Panc1 (cell line): Measurements from ENCODE around the gene CPNE4. TPM values are rescaled to one million over a fixed set of nuclear protein-coding genes. Genes with fewer than 3 reads are reported as not detected.

Experiments used
- ATAC-seq: fragments of 200-7000 bp; cut with Tn5 transposase; 2 replicates; pipeline ENCODE4 v1.9.1; 2020; ENCODE audit warnings: mild to moderate bottlenecking, moderate library complexity
- BruUV-seq: library from RNA; stranded (reverse); fragments of 400-500 nt; replicated peaks from 2 replicates; lab custom pipeline; 2021; lab: Mats Ljungman, UMichigan
- CTCF ChIA-PET: fragments of 300-600 bp; sonication (Branson Sonifier 250); formaldehyde crosslinking; loops from one replicate; lab custom pipeline; 2022; ENCODE audit warnings: antibody characterized with exemption; lab: Charles Lee
- POLR2A ChIA-PET: fragments of 300-600 bp; sonication (Branson Sonifier 250); formaldehyde crosslinking; loops from one replicate; lab custom pipeline; 2022; ENCODE audit warnings: antibody characterized with exemption; lab: Charles Lee
- DNase-seq: peaks from one replicate; pipeline ENCODE4 v3.0.0-alpha.2; 2010; ENCODE audit warnings: low read depth, low spot score
- H3K27ac ChIP-seq: 2 replicates; pipeline ENCODE4 v1.5.1; 2011; ENCODE audit warnings: mild to moderate bottlenecking, low read length, inconsistent platforms
- H3K27me3 ChIP-seq: fragments of 200-500 bp; sonication (Bioruptor generic); 2 replicates; pipeline ENCODE4 v1.6.0; 2014; ENCODE audit warnings: low read length, inconsistent platforms; ENCODE audit not compliant: control insufficient read depth, insufficient read depth
- H3K36me3 ChIP-seq: fragments of 200-500 bp; sonication (Bioruptor generic); 2 replicates; pipeline ENCODE4 v1.5.1; 2014; ENCODE audit warnings: inconsistent platforms, mild to moderate bottlenecking, low read length, moderate library complexity; ENCODE audit not compliant: control insufficient read depth, insufficient read depth
- H3K4me1 ChIP-seq: 2 replicates; pipeline ENCODE4 v1.5.1; 2011; ENCODE audit warnings: inconsistent platforms, mild to moderate bottlenecking, low read length, moderate library complexity; ENCODE audit not compliant: control insufficient read depth, insufficient read depth
- H3K4me3 ChIP-seq, 2 experiments: 2 replicates each; pipeline ENCODE4 v1.5.1; 2011 to 2012; ENCODE audit warnings: low read depth in 2 of 2, low read length in 2 of 2, mild to moderate bottlenecking in 2 of 2, inconsistent platforms in 1 of 2, moderate library complexity in 1 of 2
- H3K9me3 ChIP-seq: fragments of 200-500 bp; sonication (Bioruptor generic); 2 replicates; pipeline ENCODE4 v1.5.1; 2014; ENCODE audit warnings: low read depth, mild to moderate bottlenecking, inconsistent platforms, low read length, moderate library complexity; ENCODE audit not compliant: control insufficient read depth, insufficient read depth
- POLR2AphosphoS5 ChIP-seq: IDR thresholded peaks from 2 replicates; pipeline ENCODE4 v1.6.1; 2012; ENCODE audit warnings: mild to moderate bottlenecking, low read depth, low read length, moderate library complexity
- REST ChIP-seq, 2 experiments: IDR thresholded peaks; 2 replicates each; pipeline ENCODE4 v1.6.1; 2011 to 2012; ENCODE audit warnings: low read depth in 2 of 2, control low read depth in 1 of 2, low read length in 1 of 2, mild to moderate bottlenecking in 1 of 2, moderate library complexity in 1 of 2; ENCODE audit not compliant: insufficient read depth in 1 of 2
- SIN3A ChIP-seq: IDR thresholded peaks from 2 replicates; pipeline ENCODE4 v1.6.1; 2012; ENCODE audit warnings: low read depth, mild to moderate bottlenecking, low read length, moderate library complexity, borderline replicate concordance; ENCODE audit not compliant: insufficient read depth
- TCF7L2 ChIP-seq: IDR thresholded peaks from 2 replicates; pipeline ENCODE4 v1.6.1; 2011; ENCODE audit warnings: mild to moderate bottlenecking, low read depth, low read length, inconsistent platforms
- in situ Hi-C: cut with HindIII; loops from 2 replicates; pipeline ENCODE4 v1.10.0; 2016; ENCODE audit warnings: low sequenced_read_pairs, low pct_unique_long_range_greater_than_20kb
- intact Hi-C: fragments of 100-400 bp; cut with micrococcal nuclease; formaldehyde crosslinking; loops from one replicate; pipeline ENCODE4 v1.10.0; 2022; ENCODE audit not compliant: unreplicated experiment
- total RNA-seq: library from RNA; stranded (reverse); gene quantifications from one replicate; pipeline ENCODE4 v1.2.1, GENCODE V29; 2021; ENCODE audit not compliant: unreplicated experiment
- TF ChIP-seq, protein P1 (sequence below): fragments of 450-650 bp; IDR thresholded peaks from 2 replicates; pipeline ENCODE4 v1.5.1; 2017; ENCODE audit warnings: mild to moderate bottlenecking

Gene CPNE4
- total RNA-seq, 1 experiment from 2014 or later, result not detected

DNA sequence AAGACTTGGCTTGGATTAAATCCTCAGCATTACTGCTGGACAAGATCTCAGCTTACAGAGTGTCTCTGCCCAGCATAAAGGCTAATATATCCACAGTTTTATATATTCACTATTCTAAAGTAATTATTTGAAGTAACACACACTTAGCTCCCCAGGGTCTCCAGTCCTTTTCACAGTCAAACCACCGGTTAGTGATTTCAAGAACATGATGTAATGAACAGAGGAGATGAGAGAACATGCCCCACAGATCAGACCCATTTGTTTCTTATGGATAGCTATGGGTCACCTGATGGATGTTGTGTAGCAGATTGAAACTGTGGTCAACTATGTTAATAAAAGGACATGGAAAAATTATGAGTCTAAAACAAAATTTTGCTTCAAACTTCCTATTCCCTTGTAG is 487.2 kb downstream of the CPNE4 start:
- Histone ChIP-seq H3K4me3 (no peak overlapping the region), H3K9me3 (no peaks in the 10 kb centered on the region), H3K4me1 (no peaks in the 10 kb centered on the region), H3K27me3 (peaks cover 6% of the 10 kb centered on the region; the same call in 1 of the 2 replicates), H3K36me3 (no peaks in the 10 kb centered on the region), H3K27ac (no peak overlapping the region)
- POLR2A ChIA-PET, result no interaction called here
- intact Hi-C loops, result no loop called here
- BruUV-seq, result no TSS peak
- TF ChIP-seq TCF7L2, result no peak
- no peak for TF ChIP-seq SIN3A
- TF ChIP-seq POLR2AphosphoS5, result no peak
- DNase-seq, result no peak
- no peak for ATAC-seq
- in situ Hi-C loops, result no loop called here
- CTCF ChIA-PET, result no interaction called here

DNA sequence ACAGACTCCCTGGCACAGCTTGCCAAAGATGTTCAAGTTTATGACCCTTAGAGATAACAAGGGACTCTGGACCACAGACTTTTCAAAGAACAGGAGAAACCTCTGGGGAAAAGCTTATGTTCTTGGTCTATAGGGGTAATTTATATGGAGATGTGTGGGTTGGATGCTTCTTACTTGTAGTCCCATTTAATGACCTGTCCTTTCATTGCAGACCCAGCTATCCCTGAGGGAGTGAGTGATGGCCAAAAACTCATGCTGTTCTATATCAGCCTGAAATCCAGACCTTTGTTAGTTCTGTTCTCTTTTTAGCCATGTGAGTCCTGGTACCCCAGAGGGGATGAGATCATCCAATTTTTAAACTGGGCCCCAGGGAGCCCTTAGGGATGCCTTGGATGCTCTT is 488.4 kb downstream of the CPNE4 start:
- POLR2A ChIA-PET, result no interaction called here
- Histone ChIP-seq H3K27me3 (peaks cover 6% of the 10 kb centered on the region; the same call in 1 of the 2 replicates), H3K4me1 (no peaks in the 10 kb centered on the region), H3K9me3 (no peaks in the 10 kb centered on the region), H3K27ac (no peak overlapping the region), H3K36me3 (no peaks in the 10 kb centered on the region), H3K4me3 (no peak overlapping the region)
- no TSS peak for BruUV-seq
- TF ChIP-seq REST (IDR thresholded peaks at IDR 0.05; ENCODE audit: insufficient read depth in 1 of 2, low read depth in 2 of 2, low read length in 1 of 2) (no peak), SIN3A (no peak), TCF7L2 (no peak), POLR2AphosphoS5 (no peak)
- TF ChIP-seq, protein P1, sequence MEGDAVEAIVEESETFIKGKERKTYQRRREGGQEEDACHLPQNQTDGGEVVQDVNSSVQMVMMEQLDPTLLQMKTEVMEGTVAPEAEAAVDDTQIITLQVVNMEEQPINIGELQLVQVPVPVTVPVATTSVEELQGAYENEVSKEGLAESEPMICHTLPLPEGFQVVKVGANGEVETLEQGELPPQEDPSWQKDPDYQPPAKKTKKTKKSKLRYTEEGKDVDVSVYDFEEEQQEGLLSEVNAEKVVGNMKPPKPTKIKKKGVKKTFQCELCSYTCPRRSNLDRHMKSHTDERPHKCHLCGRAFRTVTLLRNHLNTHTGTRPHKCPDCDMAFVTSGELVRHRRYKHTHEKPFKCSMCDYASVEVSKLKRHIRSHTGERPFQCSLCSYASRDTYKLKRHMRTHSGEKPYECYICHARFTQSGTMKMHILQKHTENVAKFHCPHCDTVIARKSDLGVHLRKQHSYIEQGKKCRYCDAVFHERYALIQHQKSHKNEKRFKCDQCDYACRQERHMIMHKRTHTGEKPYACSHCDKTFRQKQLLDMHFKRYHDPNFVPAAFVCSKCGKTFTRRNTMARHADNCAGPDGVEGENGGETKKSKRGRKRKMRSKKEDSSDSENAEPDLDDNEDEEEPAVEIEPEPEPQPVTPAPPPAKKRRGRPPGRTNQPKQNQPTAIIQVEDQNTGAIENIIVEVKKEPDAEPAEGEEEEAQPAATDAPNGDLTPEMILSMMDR, result no peak
- DNase-seq, result no peak
- intact Hi-C loops, result no loop called here
- no peak for ATAC-seq
- in situ Hi-C loops, result no loop called here
- CTCF ChIA-PET, result no interaction called here

- no peak for ATAC-seq
- no peak overlapping the region for H3K27ac ChIP-seq
- intact Hi-C loops (no loop called here), in situ Hi-C loops (no loop called here)
- H3K4me3 ChIP-seq, result no peak overlapping the region
- DNase-seq, result no peak
- no peaks in the 10 kb centered on the region for H3K36me3 ChIP-seq
- H3K4me1 ChIP-seq, result no peaks in the 10 kb centered on the region
- H3K9me3 ChIP-seq, result no peaks in the 10 kb centered on the region
- ChIA-PET POLR2A (no interaction called here), CTCF (no interaction called here)
- BruUV-seq, result no TSS peak
- TF ChIP-seq SIN3A (no peak), POLR2AphosphoS5 (no peak), TCF7L2 (no peak), REST (IDR thresholded peaks at IDR 0.05; ENCODE audit: insufficient read depth in 1 of 2, low read depth in 2 of 2, low read length in 1 of 2) (no peak)
- TF ChIP-seq, protein P1, result no peak
- peaks cover 4% of the 10 kb centered on the region; the same call in 1 of the 2 replicates for H3K27me3 ChIP-seq
Measured at GRCh38 chr3:131544557-131544956, 490.3 kb downstream of the CPNE4 start.
